ENCODE results near the gene COPS8.

The COPS8 gene

DNA sequence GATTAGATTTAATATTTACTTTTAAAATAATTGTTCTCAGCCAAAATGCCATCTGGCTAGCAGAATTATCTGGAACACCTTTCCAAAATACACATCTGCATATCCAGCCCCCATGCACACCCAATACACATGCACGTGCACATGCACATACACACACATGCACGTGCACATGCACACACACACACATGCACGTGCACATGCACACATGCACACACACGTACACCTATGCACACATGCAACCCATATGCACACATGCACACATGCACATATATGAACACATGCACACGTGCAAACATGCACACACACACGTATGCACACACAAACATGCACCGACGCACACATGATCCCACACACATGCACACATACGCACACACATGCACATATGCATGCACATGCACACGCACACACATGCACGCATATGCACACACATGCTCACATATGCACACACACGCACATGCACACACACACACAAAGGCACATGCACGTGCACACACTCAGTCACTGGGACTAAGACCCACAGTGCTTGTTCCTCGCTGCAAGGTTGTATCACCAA, 53.5 kb downstream of the COPS8 start:
- Histone ChIP-seq H3K9ac (ENCODE audit: low read length) (no peak overlapping the region), H3K36me3 (ENCODE audit: insufficient read depth, low read length) (no peaks in the 10 kb centered on the region), H3K27ac (ENCODE audit: low read depth, low read length, poor library complexity, severe bottlenecking) (no peak overlapping the region), H3K27me3 (ENCODE audit: insufficient read depth, low read length) (no peaks in the 10 kb centered on the region), H3K79me2 (ENCODE audit: insufficient read depth, low read length) (no peaks in the 10 kb centered on the region), H3K9me3 (ENCODE audit: low read length) (no peaks in the 10 kb centered on the region), H4K20me1 (ENCODE audit: insufficient read depth, low read length) (no peaks in the 10 kb centered on the region), H3K4me3 (ENCODE audit: low read depth, low read length, poor library complexity, severe bottlenecking) (no peak overlapping the region), H2AFZ (ENCODE audit: low read length) (no peak overlapping the region), H3K9me2 (ENCODE audit: low read depth, low read length) (no peaks in the 10 kb centered on the region), H3F3A (ENCODE audit: insufficient read depth, low read length) (no peaks in the 10 kb centered on the region), H3K4me1 (ENCODE audit: insufficient read depth, low read length, severe bottlenecking) (no peaks in the 10 kb centered on the region), H3K4me2 (ENCODE audit: low read length) (no peak overlapping the region)
- TF ChIP-seq, protein P1, sequence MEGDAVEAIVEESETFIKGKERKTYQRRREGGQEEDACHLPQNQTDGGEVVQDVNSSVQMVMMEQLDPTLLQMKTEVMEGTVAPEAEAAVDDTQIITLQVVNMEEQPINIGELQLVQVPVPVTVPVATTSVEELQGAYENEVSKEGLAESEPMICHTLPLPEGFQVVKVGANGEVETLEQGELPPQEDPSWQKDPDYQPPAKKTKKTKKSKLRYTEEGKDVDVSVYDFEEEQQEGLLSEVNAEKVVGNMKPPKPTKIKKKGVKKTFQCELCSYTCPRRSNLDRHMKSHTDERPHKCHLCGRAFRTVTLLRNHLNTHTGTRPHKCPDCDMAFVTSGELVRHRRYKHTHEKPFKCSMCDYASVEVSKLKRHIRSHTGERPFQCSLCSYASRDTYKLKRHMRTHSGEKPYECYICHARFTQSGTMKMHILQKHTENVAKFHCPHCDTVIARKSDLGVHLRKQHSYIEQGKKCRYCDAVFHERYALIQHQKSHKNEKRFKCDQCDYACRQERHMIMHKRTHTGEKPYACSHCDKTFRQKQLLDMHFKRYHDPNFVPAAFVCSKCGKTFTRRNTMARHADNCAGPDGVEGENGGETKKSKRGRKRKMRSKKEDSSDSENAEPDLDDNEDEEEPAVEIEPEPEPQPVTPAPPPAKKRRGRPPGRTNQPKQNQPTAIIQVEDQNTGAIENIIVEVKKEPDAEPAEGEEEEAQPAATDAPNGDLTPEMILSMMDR (IDR thresholded peaks at IDR 0.05; ENCODE audit: low read length) = no peak
- no peak for TF ChIP-seq EZH2 (IDR thresholded peaks at IDR 0.05; ENCODE audit: borderline replicate concordance, low read length)

DNA sequence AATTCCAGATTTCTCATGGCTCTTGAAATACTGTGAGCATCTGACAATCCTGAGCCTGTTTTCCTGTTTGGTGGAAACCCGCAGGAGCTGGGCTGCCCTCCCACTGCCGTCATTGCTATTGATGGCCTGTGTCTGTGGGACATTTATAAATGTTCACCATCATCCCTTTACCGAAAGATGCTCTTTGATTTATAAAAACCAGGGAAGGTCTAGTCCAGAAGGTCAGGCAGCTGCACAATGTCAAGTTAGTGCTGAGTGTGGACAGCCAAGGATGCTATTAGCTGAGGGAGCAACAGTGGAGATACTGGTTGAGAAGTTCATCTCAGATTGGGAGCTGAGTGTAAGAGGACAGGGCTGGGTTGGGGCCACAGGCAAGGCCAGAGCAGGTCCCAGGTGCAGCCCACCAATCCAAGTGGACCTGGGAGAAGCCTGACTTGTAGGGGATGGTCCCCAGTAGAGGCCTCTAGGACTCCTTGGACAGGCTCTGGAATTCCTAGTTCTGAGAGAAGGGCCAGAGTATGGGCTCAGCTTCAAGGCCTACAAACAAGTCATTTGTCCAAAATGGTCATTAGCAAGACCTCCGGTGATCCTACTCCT, 55.1 kb downstream of the COPS8 start:
- Histone ChIP-seq H3K9me2 (ENCODE audit: low read depth, low read length) (no peaks in the 10 kb centered on the region), H3K36me3 (ENCODE audit: insufficient read depth, low read length) (no peaks in the 10 kb centered on the region), H3K4me3 (ENCODE audit: low read depth, low read length, poor library complexity, severe bottlenecking) (no peak overlapping the region), H3K4me1 (ENCODE audit: insufficient read depth, low read length, severe bottlenecking) (no peaks in the 10 kb centered on the region), H3K27me3 (ENCODE audit: insufficient read depth, low read length) (no peaks in the 10 kb centered on the region), H3K4me2 (ENCODE audit: low read length) (no peak overlapping the region), H4K20me1 (ENCODE audit: insufficient read depth, low read length) (no peaks in the 10 kb centered on the region), H3K9me3 (ENCODE audit: low read length) (no peaks in the 10 kb centered on the region), H3F3A (ENCODE audit: insufficient read depth, low read length) (no peaks in the 10 kb centered on the region), H3K27ac (ENCODE audit: low read depth, low read length, poor library complexity, severe bottlenecking) (no peak overlapping the region), H3K79me2 (ENCODE audit: insufficient read depth, low read length) (no peaks in the 10 kb centered on the region), H2AFZ (ENCODE audit: low read length) (no peak overlapping the region), H3K9ac (ENCODE audit: low read length) (no peak overlapping the region)
- TF ChIP-seq, protein P1 (IDR thresholded peaks at IDR 0.05; ENCODE audit: low read length) = no peak
- no peak for TF ChIP-seq EZH2 (IDR thresholded peaks at IDR 0.05; ENCODE audit: borderline replicate concordance, low read length)

DNA sequence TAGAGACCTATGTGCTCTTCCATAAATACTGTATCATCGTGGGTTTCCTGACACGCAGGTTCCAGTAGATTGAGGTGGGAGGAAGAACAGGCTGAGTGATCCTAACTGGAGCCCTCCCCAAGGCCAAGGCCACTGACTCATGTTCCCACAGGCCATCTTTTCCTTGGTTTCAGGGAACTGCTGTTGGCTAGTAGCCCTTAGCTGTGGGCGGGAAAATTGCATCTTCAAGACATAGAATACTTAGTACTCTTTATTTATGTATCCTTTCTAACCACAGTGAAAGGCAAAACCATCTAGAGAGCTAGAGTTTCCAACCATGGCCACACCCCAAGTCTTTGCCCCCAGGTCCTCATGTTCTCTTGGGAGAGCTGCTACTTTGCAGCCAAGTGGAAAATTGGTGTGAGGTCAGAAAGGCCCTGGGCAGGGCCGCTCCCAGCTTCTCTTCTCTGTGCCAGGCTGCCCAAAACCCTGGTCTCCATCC, 55.9 kb downstream of the COPS8 start:
- Histone ChIP-seq H3K27ac (ENCODE audit: low read depth, low read length, poor library complexity, severe bottlenecking) (no peak overlapping the region), H2AFZ (ENCODE audit: low read length) (no peak overlapping the region), H3K36me3 (ENCODE audit: insufficient read depth, low read length) (no peaks in the 10 kb centered on the region), H3K4me2 (ENCODE audit: low read length) (no peak overlapping the region), H4K20me1 (ENCODE audit: insufficient read depth, low read length) (no peaks in the 10 kb centered on the region), H3K79me2 (ENCODE audit: insufficient read depth, low read length) (no peaks in the 10 kb centered on the region), H3K9ac (ENCODE audit: low read length) (no peak overlapping the region), H3K27me3 (ENCODE audit: insufficient read depth, low read length) (no peaks in the 10 kb centered on the region; the same call in 1 of the 2 replicates), H3K4me3 (ENCODE audit: low read depth, low read length, poor library complexity, severe bottlenecking) (no peak overlapping the region), H3F3A (ENCODE audit: insufficient read depth, low read length) (no peaks in the 10 kb centered on the region), H3K9me3 (ENCODE audit: low read length) (0 out of 2 replicates have a peak, but pooled peaks cover 5% of the 10 kb centered on the region), H3K9me2 (ENCODE audit: low read depth, low read length) (no peaks in the 10 kb centered on the region), H3K4me1 (ENCODE audit: insufficient read depth, low read length, severe bottlenecking) (no peaks in the 10 kb centered on the region)
- no peak for TF ChIP-seq EZH2 (IDR thresholded peaks at IDR 0.05; ENCODE audit: borderline replicate concordance, low read length)
- TF ChIP-seq, protein P1 (IDR thresholded peaks at IDR 0.05; ENCODE audit: low read length) = no peak
